Stimulated activated CD8-positive, alpha-beta memory T cell treated with anti-CD3 and anti-CD28 coated beads, Interleukin-15, amount 100 ng/mL, for 1 hour (primary cell): ENCODE results near the gene MTCL1.

Experiments
- DNase-seq: peaks from one replicate; pipeline ENCODE4 v3.0.0-alpha.2; 2020; ENCODE audit warnings: low read depth

MTCL1 gene

GRCh38 chr18:8771930-8772329 is 66.6 kb downstream of the MTCL1 start:
- no peak for DNase-seq

GRCh38 chr18:8773980-8774379 is 68.6 kb downstream of the MTCL1 start:
- no peak for DNase-seq

- no peak for DNase-seq
Observed at GRCh38 chr18:8776013-8776943, 70.9 kb downstream of the MTCL1 start.

- no peak for DNase-seq
Observed at GRCh38 chr18:8777846-8778245, 72.5 kb downstream of the MTCL1 start.

- no peak for DNase-seq
Observed at GRCh38 chr18:8778386-8778785, 73.0 kb downstream of the MTCL1 start.

GRCh38 chr18:8778824-8779223 is 73.5 kb downstream of the MTCL1 start:
- DNase-seq, result no peak

GRCh38 chr18:8779251-8779650 is 73.9 kb downstream of the MTCL1 start:
- no peak for DNase-seq

- no peak for DNase-seq
Observed at GRCh38 chr18:8780227-8780626, 74.9 kb downstream of the MTCL1 start.

- DNase-seq, result no peak
Observed at GRCh38 chr18:8781671-8782070, 76.3 kb downstream of the MTCL1 start.

GRCh38 chr18:8783335-8783993 is 78.1 kb downstream of the MTCL1 start:
- DNase-seq, result no peak

GRCh38 chr18:8783994-8784530 is 78.7 kb downstream of the MTCL1 start:
- no peak for DNase-seq

GRCh38 chr18:8785261-8785660 is 79.9 kb downstream of the MTCL1 start:
- DNase-seq, result no peak

- no peak for DNase-seq
Observed at GRCh38 chr18:8785855-8786482, 80.6 kb downstream of the MTCL1 start.

GRCh38 chr18:8786483-8787370 is 81.4 kb downstream of the MTCL1 start:
- DNase-seq, result no peak

GRCh38 chr18:8787371-8787670 is 82.0 kb downstream of the MTCL1 start:
- DNase-seq, result no peak

- no peak for DNase-seq
Observed at GRCh38 chr18:8787794-8788193, 82.4 kb downstream of the MTCL1 start.

GRCh38 chr18:8788503-8789429 is 83.4 kb downstream of the MTCL1 start:
- DNase-seq, result no peak

- DNase-seq, result no peak
Observed at GRCh38 chr18:8791171-8791651, 85.9 kb downstream of the MTCL1 start.

GRCh38 chr18:8792688-8793316 is 87.4 kb downstream of the MTCL1 start:
- no peak for DNase-seq
